Natural killer cell (primary cell): ENCODE data around the gene RXRG. TPM values are rescaled to one million over a fixed set of nuclear protein-coding genes. Genes with fewer than 3 reads are reported as not detected.
"Not testable (repeated sequence)": the region's sequence is repeated elsewhere in the genome, so short reads cannot be mapped to it uniquely, and the experiment has no call there.

ENCODE experiments used
- ATAC-seq, 3 donors: fragments of 150-1000 bp in 2 of 3; fragments of 200-7000 bp in 1 of 3; cut with Tn5 transposase; 1 replicate in 1 of 3; 2 replicates in 2 of 3; pipeline ENCODE4 v1.10.0; 2021; ENCODE audit warnings: mild to moderate bottlenecking in 2 of 3, moderate library complexity in 2 of 3
- DNase-seq, 2 donors: peaks; one replicate each; pipeline versions ENCODE4 v3.0.0 to v3.0.0-alpha.2; 2013 to 2021; ENCODE audit warnings: mixed read lengths in 1 of 2
- H3K27ac ChIP-seq: one replicate; pipeline ENCODE4 v1.5.1; 2013; ENCODE audit warnings: mild to moderate bottlenecking, low read length
- H3K27me3 ChIP-seq: one replicate; pipeline ENCODE4 v1.6.1; 2013; ENCODE audit warnings: low read length; ENCODE audit not compliant: control insufficient read depth, insufficient read depth
- H3K36me3 ChIP-seq: one replicate; pipeline ENCODE4 v1.6.1; 2013; ENCODE audit warnings: low read length; ENCODE audit not compliant: control insufficient read depth, insufficient read depth
- H3K4me1 ChIP-seq: one replicate; pipeline ENCODE4 v1.6.1; 2013; ENCODE audit warnings: low read length; ENCODE audit not compliant: control insufficient read depth, insufficient read depth
- H3K4me3 ChIP-seq: one replicate; pipeline ENCODE4 v1.5.1; 2013; ENCODE audit warnings: low read length
- H3K9me3 ChIP-seq: one replicate; pipeline ENCODE4 v1.6.1; 2013; ENCODE audit warnings: low read length; ENCODE audit not compliant: control insufficient read depth, insufficient read depth
- H3K27ac Mint-ChIP-seq, 2 donors: one replicate each; pipeline ENCODE4 v1.8.0; 2022; ENCODE audit warnings: mild to moderate bottlenecking in 2 of 2, mixed read lengths in 2 of 2, moderate library complexity in 1 of 2
- H3K27me3 Mint-ChIP-seq, 2 donors: one replicate each; pipeline ENCODE4 v1.8.0; 2022; ENCODE audit warnings: low read depth in 2 of 2, mixed read lengths in 2 of 2
- H3K36me3 Mint-ChIP-seq: one replicate; pipeline ENCODE4 v1.8.0; 2022; ENCODE audit warnings: mixed read lengths
- H3K4me1 Mint-ChIP-seq, 2 donors: one replicate each; pipeline ENCODE4 v1.8.0; 2022; ENCODE audit warnings: mixed read lengths in 2 of 2
- H3K4me3 Mint-ChIP-seq: one replicate; pipeline ENCODE4 v1.8.0; 2022; ENCODE audit warnings: mild to moderate bottlenecking, moderate library complexity, mixed read lengths
- H3K9me3 Mint-ChIP-seq, 2 donors: one replicate each; pipeline ENCODE4 v1.8.0; 2022; ENCODE audit warnings: mixed read lengths in 2 of 2
- whole genome bisulfite sequencing: methylation state at CpG from one replicate; pipeline ENCODE4 v1.1.7; 2013; ENCODE audit warnings: missing lambda C conversion rate; ENCODE audit not compliant: insufficient coverage; 5-methylcytosine and 5-hydroxymethylcytosine counted together
- intact Hi-C: fragments of 100-400 bp; cut with micrococcal nuclease; formaldehyde crosslinking; loops from one replicate; pipeline ENCODE4 v1.14.2; 2022
- total RNA-seq, 4 donors: library from RNA; stranded (reverse); fragments of 120-200 nt in 1 of 4; gene quantifications; one replicate each; pipeline versions ENCODE4 v1.2.3 to v1.2.4, GENCODE V29; 2013 to 2022
- TF ChIP-seq, protein P1 (sequence below): fragments of 200-600 bp; IDR thresholded peaks from one replicate; pipeline ENCODE4 v1.8.0; 2022; ENCODE audit warnings: antibody characterized with exemption

The RXRG gene
- total RNA-seq, 3 donors from 2014 or later (not counting 1 experiment from before 2014, with no cell fraction given), result not detected

DNA sequence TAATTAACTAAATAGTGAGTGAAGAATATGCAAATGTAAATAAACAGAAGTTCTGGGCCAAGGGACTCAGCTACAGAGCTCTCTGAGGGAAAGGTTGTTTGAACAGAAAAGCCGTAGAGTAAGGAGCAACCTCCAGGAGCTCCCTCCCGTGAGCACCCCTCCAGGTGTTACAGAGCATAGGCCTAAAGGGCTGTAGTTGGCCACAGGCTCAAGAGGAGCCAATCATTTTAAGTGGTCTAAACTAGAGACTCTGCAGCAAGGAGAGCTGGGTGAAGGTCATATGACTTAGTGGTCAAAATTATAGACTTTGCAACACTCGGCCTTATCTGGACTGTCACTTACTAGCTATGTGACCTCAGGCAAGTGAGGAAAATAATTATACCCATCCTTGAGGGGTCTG is 19.1 kb upstream of the RXRG start:
- H3K36me3 Mint-ChIP-seq, result no peaks in the 10 kb centered on the region

DNA sequence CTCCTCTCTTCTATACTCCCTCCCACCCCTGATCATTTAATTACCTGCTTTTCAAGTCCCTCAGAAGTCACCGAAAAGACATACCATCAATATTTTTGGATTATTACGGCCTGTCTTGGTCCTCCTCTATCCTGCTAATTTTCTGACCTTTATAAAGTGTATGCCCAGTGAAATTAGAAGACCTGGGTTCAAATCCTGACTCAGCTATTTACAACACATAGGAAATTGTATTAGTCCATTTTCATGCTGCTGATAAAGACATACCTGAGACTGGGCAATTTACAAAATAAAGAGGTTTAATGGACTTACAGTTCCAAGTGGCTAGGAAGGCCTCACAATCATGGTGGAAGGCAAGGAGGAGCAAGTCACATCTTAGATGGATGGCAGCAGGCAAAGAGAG is 14.8 kb upstream of the RXRG start:
- H3K4me3 Mint-ChIP-seq, H3K27me3 ChIP-seq, H3K27ac Mint-ChIP-seq, H3K4me1 Mint-ChIP-seq, ATAC-seq, H3K36me3 ChIP-seq, H3K9me3 ChIP-seq, intact Hi-C loops, H3K4me3 ChIP-seq, H3K27ac ChIP-seq, H3K9me3 Mint-ChIP-seq, DNase-seq, H3K36me3 Mint-ChIP-seq, H3K4me1 ChIP-seq: not testable (repeated sequence)
- H3K27me3 Mint-ChIP-seq, result peaks cover 16 to 29% of the 10 kb centered on the region in 2 donors
- 82% methylated on average over 2 of the region's 2 CpGs for WGBS

More for the DNA sequence above, 19.1 kb upstream of the RXRG start:
- no peak for DNase-seq
- intact Hi-C loops, result no loop called here
- Histone ChIP-seq H3K27ac (no peak overlapping the region), H3K36me3 (no peaks in the 10 kb centered on the region), H3K9me3 (no peaks in the 10 kb centered on the region), H3K4me1 (no peaks in the 10 kb centered on the region), H3K27me3 (peaks cover 3% of the 10 kb centered on the region), H3K4me3 (no peak overlapping the region)
- no peak for ATAC-seq
- no peaks in the 10 kb centered on the region for H3K4me1 Mint-ChIP-seq
- H3K4me3 Mint-ChIP-seq, result no peak overlapping the region
- TF ChIP-seq, protein P1, sequence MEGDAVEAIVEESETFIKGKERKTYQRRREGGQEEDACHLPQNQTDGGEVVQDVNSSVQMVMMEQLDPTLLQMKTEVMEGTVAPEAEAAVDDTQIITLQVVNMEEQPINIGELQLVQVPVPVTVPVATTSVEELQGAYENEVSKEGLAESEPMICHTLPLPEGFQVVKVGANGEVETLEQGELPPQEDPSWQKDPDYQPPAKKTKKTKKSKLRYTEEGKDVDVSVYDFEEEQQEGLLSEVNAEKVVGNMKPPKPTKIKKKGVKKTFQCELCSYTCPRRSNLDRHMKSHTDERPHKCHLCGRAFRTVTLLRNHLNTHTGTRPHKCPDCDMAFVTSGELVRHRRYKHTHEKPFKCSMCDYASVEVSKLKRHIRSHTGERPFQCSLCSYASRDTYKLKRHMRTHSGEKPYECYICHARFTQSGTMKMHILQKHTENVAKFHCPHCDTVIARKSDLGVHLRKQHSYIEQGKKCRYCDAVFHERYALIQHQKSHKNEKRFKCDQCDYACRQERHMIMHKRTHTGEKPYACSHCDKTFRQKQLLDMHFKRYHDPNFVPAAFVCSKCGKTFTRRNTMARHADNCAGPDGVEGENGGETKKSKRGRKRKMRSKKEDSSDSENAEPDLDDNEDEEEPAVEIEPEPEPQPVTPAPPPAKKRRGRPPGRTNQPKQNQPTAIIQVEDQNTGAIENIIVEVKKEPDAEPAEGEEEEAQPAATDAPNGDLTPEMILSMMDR, result no peak
- 84% methylated on average over 3 of the region's 3 CpGs for WGBS
- H3K9me3 Mint-ChIP-seq, result no peaks in the 10 kb centered on the region
- H3K27ac Mint-ChIP-seq, result no peak overlapping the region
- peaks cover 12 to 19% of the 10 kb centered on the region in 2 donors for H3K27me3 Mint-ChIP-seq

DNA sequence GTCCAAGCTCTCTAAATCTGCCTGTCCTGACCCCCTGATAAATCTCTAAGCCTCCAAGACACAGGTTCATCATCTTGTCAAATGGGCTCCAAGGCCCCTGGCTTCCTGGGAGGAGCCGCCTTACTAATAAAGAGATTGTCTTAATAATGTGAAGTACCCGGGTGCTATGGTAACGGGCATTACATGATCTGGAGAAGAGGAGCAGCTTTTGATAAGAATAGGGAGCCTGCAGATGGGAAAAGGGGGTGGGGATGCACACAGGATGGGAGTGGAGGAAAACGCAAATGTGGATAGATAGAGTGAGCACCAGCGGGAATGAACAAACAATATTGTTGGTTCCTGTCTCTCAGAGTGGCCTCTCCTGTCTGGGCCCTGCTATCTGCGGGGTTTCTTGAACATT is 11.9 kb upstream of the RXRG start:
- 80% methylated on average over 6 of the region's 6 CpGs for WGBS
- H3K27me3 Mint-ChIP-seq, result peaks cover 16 to 39% of the 10 kb centered on the region in 2 donors
- no peak overlapping the region for H3K4me3 ChIP-seq
- no peak overlapping the region for H3K4me3 Mint-ChIP-seq
- no peaks in the 10 kb centered on the region for H3K4me1 ChIP-seq
- H3K36me3 Mint-ChIP-seq, result no peaks in the 10 kb centered on the region
- H3K4me1 Mint-ChIP-seq, result no peaks in the 10 kb centered on the region
- intact Hi-C loops, result no loop called here
- H3K27ac Mint-ChIP-seq, result no peak overlapping the region
- H3K36me3 ChIP-seq, result no peaks in the 10 kb centered on the region
- TF ChIP-seq, protein P1, result no peak
- H3K9me3 ChIP-seq, result no peaks in the 10 kb centered on the region
- no peak overlapping the region for H3K27ac ChIP-seq
- H3K27me3 ChIP-seq, result peaks cover 2% of the 10 kb centered on the region
- no peaks in the 10 kb centered on the region for H3K9me3 Mint-ChIP-seq
- ATAC-seq (no peak), DNase-seq (no peak)

DNA sequence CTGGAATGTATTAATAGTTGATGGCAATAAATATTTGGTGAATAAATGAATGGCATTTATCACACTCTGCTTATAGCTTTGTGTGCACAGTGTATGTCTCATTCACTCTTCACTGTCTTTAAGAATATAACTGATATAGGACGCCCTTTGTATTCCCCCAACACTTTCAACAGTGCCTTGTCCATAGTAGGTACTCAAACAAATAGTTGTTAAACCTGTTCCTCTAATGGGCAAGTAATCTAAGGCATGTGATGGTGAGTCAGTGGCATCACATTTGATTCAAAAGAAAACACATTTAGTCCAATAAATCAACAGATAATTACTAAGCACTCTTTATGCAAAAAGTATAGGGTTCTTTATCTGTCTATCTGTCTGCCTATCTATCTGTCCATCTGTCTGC is 11.2 kb upstream of the RXRG start:
- Mint-ChIP-seq H3K36me3 (no peaks in the 10 kb centered on the region), H3K4me3 (no peak overlapping the region), H3K27me3 (peaks cover 16 to 41% of the 10 kb centered on the region in 2 donors), H3K9me3 (no peaks in the 10 kb centered on the region), H3K27ac (no peak overlapping the region), H3K4me1 (no peaks in the 10 kb centered on the region)
- no peaks in the 10 kb centered on the region for H3K36me3 ChIP-seq
- H3K27me3 ChIP-seq, result no peaks in the 10 kb centered on the region
- TF ChIP-seq, protein P1, result no peak
- ATAC-seq, result no peak
- no peak overlapping the region for H3K4me3 ChIP-seq
- DNase-seq, result no peak
- H3K4me1 ChIP-seq, result no peaks in the 10 kb centered on the region
- H3K27ac ChIP-seq, result no peak overlapping the region
- intact Hi-C loops, result no loop called here
- whole genome bisulfite sequencing, result no CpG with 5 or more reads among the region's 1 CpG
- no peaks in the 10 kb centered on the region for H3K9me3 ChIP-seq
